ENCODE results near the gene SLC19A1. TPM values are rescaled to one million over a fixed set of nuclear protein-coding genes. Genes with fewer than 3 reads are reported as not detected.

The SLC19A1 gene
- total RNA-seq, 1 experiment from 2014 or later, result 4.3 TPM

DNA sequence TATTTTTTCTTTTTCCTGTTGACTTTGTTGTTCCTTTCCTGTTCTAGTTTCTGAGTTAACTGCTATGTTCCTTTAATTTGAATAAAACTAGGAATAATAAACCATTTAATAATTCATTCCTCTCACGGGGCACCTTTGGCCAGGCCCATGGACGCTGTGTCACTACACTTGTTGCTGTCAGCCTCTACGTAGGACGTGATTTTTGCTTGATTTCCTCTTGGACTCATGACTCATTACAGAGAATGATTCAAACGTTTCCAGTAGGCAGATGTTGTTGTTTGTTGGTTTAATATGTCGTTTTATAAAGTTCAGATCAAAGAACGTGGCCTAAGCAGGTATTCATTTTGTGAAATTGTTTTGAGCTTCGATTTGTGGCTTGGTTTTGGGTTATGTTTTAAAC lies 9.1 kb upstream of the SLC19A1 start:
- no peak for DNase-seq
- H3K9me2 ChIP-seq (replicated peaks; ENCODE audit: insufficient read depth, low read length), result no peaks in the 10 kb centered on the region
- no peak overlapping the region for H2AFZ ChIP-seq (ENCODE audit: low read length)
- H3K9me3 ChIP-seq (ENCODE audit: low read length), result no peaks in the 10 kb centered on the region
- H3K27me3 ChIP-seq (ENCODE audit: low read length), result no peaks in the 10 kb centered on the region
- H3K36me3 ChIP-seq (ENCODE audit: insufficient read depth, low read length), result no peaks in the 10 kb centered on the region
- H3K27ac ChIP-seq (ENCODE audit: low read length), result no peak overlapping the region
- H3K4me1 ChIP-seq (ENCODE audit: low read length), result peaks cover 24% of the 10 kb centered on the region
- H3K79me2 ChIP-seq (ENCODE audit: low read length), result no peaks in the 10 kb centered on the region
- H4K20me1 ChIP-seq (ENCODE audit: insufficient read depth, low read depth, low read length), result no peaks in the 10 kb centered on the region
- H3K9ac ChIP-seq (ENCODE audit: low read length), result no peak overlapping the region
- H3K4me3 ChIP-seq (ENCODE audit: low read length), result no peak overlapping the region
- H3K4me2 ChIP-seq (ENCODE audit: low read depth, low read length, poor library complexity, severe bottlenecking), result no peak overlapping the region

DNA sequence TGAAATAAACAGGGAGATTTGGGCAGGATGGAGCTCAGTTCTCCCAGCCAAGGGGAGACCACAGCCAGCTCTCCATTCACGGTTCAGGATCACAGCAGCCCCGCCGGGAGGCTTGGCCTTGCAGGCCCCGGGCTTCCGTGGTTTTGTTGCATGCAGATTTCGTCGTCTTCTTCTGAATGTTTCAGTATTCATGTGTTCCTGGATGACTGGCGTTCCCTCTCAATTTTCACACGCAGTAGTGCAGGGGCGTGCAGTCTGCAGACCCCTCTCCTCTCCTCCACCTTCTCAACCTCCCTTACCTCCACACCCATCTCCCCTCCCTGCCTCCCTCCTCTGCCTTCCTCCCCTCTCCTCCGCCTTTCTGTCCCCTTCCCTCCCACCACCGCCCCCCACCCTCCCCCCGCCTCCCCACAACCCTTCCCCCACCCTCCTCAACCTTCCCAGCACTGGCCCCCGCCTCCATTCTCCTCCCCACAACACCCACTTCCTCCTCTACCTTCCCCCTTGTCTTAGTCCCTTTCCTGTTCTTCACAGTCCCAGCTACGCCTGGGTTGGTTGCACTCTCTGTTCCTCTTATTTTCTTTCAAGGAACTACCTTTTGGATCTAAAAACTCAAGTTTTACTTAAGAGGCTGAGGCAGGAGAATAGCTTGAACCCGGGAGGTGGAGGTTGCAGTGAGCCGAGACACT lies 8.4 kb upstream of the SLC19A1 start:
- Histone ChIP-seq H4K20me1 (ENCODE audit: insufficient read depth, low read depth, low read length) (no peaks in the 10 kb centered on the region), H3K79me2 (ENCODE audit: low read length) (no peaks in the 10 kb centered on the region), H3K4me2 (ENCODE audit: low read depth, low read length, poor library complexity, severe bottlenecking) (no peak overlapping the region), H3K27ac (ENCODE audit: low read length) (no peak overlapping the region), H3K27me3 (ENCODE audit: low read length) (no peaks in the 10 kb centered on the region), H3K4me3 (ENCODE audit: low read length) (no peak overlapping the region), H3K9me2 (replicated peaks; ENCODE audit: insufficient read depth, low read length) (no peaks in the 10 kb centered on the region), H3K36me3 (ENCODE audit: insufficient read depth, low read length) (no peaks in the 10 kb centered on the region), H3K4me1 (ENCODE audit: low read length) (peaks cover 18% of the 10 kb centered on the region), H3K9me3 (ENCODE audit: low read length) (no peaks in the 10 kb centered on the region), H2AFZ (ENCODE audit: low read length) (no peak overlapping the region), H3K9ac (ENCODE audit: low read length) (no peak overlapping the region)
- peak; percentile 63 for DNase-seq

DNA sequence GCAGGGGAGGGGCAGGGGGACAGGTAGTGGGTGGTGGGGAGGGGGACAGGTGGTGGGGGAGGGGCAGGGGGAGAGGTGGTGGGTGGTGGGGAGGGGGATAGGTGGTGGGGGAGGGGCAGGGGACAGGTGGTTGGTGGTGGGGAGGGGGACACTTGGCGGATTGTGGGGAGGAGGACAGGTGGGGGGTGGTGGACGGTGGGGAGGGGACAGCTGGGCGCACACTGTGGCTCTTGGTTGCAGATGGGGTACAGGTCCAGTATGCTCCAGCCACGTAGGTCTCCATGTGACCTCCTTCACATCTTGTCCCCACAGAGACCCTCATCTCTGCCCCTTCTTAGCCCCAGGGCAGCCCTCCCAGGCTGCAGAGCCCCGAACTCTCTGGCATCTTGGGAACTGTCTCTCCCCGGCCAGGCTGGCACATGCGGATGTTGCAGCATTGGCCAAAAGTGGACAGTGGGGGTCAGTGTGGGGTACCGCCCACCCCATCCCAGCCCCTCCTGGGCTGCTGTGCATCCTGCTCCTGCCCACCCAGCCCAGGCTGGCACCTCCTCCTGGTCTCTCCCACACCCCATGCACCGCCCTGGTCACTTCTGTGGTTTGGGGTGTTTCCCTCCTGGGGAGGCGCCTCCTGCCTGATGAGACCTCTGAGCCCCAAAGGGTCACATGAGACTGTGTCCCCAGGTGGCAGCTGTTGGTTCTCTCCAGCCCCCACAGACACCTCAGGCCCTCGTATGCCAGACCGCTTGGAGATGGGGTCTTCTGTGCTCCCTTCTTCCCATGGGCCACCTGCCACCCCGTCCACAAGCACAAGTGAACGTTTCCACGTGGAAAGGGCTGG lies 7.6 kb upstream of the SLC19A1 start:
- Histone ChIP-seq H3K9me3 (ENCODE audit: low read length) (no peaks in the 10 kb centered on the region), H3K27ac (ENCODE audit: low read length) (no peak overlapping the region), H3K27me3 (ENCODE audit: low read length) (no peaks in the 10 kb centered on the region), H3K9ac (ENCODE audit: low read length) (no peak overlapping the region), H4K20me1 (ENCODE audit: insufficient read depth, low read depth, low read length) (no peaks in the 10 kb centered on the region), H3K79me2 (ENCODE audit: low read length) (no peaks in the 10 kb centered on the region), H3K4me2 (ENCODE audit: low read depth, low read length, poor library complexity, severe bottlenecking) (no peak overlapping the region), H3K36me3 (ENCODE audit: insufficient read depth, low read length) (no peaks in the 10 kb centered on the region), H3K4me3 (ENCODE audit: low read length) (no peak overlapping the region), H3K4me1 (ENCODE audit: low read length) (peaks cover 15% of the 10 kb centered on the region), H3K9me2 (replicated peaks; ENCODE audit: insufficient read depth, low read length) (no peaks in the 10 kb centered on the region), H2AFZ (ENCODE audit: low read length) (no peak overlapping the region)
- DNase-seq, result no peak

DNA sequence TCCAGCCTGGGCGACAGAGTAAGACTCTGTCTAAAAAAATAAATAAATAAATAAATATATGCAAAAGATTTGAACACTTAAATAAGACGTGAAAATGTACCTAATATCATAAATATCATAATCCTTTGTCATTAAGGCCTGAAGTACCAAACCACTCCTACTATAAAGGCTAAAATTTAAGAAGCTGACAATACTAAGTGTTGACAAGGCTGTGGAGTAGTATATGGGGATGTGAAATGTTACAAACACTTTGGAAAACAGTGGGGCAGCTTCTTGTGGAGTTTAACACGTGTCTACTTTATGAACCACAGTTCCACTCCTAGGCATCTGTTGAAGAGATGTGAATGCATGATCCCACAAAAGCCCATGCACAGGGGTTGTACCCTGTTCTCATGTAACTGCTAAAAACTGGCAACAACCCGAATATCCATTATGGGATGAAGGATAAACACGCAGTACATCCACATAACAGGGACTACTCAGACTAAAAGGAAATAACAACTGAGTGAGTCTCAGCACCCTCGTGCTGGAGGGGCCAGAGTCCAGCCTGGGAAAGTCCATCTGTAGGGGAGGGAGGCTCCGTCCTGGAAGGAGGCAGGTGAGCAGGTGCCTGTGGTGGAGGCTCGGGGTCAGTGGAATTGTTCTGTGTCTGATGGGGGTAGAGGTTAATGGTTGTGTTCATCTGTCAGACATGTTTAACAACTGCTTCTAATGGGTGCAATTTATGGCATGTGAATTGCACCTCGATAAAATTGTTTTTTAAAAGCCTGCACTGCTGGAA lies 6.7 kb upstream of the SLC19A1 start:
- H3K9ac ChIP-seq (ENCODE audit: low read length), result no peak overlapping the region
- H3K4me3 ChIP-seq (ENCODE audit: low read length), result no peak overlapping the region
- H3K27me3 ChIP-seq (ENCODE audit: low read length), result no peaks in the 10 kb centered on the region
- H3K9me2 ChIP-seq (replicated peaks; ENCODE audit: insufficient read depth, low read length), result no peaks in the 10 kb centered on the region
- no peak overlapping the region for H3K27ac ChIP-seq (ENCODE audit: low read length)
- no peak overlapping the region for H3K4me2 ChIP-seq (ENCODE audit: low read depth, low read length, poor library complexity, severe bottlenecking)
- H3K4me1 ChIP-seq (ENCODE audit: low read length), result peaks cover 12% of the 10 kb centered on the region
- H3K36me3 ChIP-seq (ENCODE audit: insufficient read depth, low read length), result no peaks in the 10 kb centered on the region
- H4K20me1 ChIP-seq (ENCODE audit: insufficient read depth, low read depth, low read length), result no peaks in the 10 kb centered on the region
- no peaks in the 10 kb centered on the region for H3K79me2 ChIP-seq (ENCODE audit: low read length)
- no peak overlapping the region for H2AFZ ChIP-seq (ENCODE audit: low read length)
- no peak for DNase-seq
- H3K9me3 ChIP-seq (ENCODE audit: low read length), result no peaks in the 10 kb centered on the region

- DNase-seq, result no peak
- no peaks in the 10 kb centered on the region for H4K20me1 ChIP-seq (ENCODE audit: insufficient read depth, low read depth, low read length)
These were observed 5.3 kb upstream of the SLC19A1 start for GRCh38 chr21:45547545-45547900.

GRCh38 chr21:45546636-45547544 lies 4.7 kb upstream of the SLC19A1 start:
- Histone ChIP-seq H3K27me3 (ENCODE audit: low read length) (no peaks in the 10 kb centered on the region), H3K9me2 (replicated peaks; ENCODE audit: insufficient read depth, low read length) (no peaks in the 10 kb centered on the region), H3K27ac (ENCODE audit: low read length) (no peak overlapping the region), H3K36me3 (ENCODE audit: insufficient read depth, low read length) (no peaks in the 10 kb centered on the region), H2AFZ (ENCODE audit: low read length) (no peak overlapping the region), H4K20me1 (ENCODE audit: insufficient read depth, low read depth, low read length) (no peaks in the 10 kb centered on the region), H3K4me2 (ENCODE audit: low read depth, low read length, poor library complexity, severe bottlenecking) (no peak overlapping the region), H3K9ac (ENCODE audit: low read length) (no peak overlapping the region), H3K9me3 (ENCODE audit: low read length) (no peaks in the 10 kb centered on the region), H3K79me2 (ENCODE audit: low read length) (no peaks in the 10 kb centered on the region), H3K4me1 (ENCODE audit: low read length) (peaks cover 12% of the 10 kb centered on the region), H3K4me3 (ENCODE audit: low read length) (no peak overlapping the region)
- no peak for DNase-seq

More at GRCh38 chr21:45547545-45547900, 5.3 kb upstream of the SLC19A1 start:
- Histone ChIP-seq H3K27me3 (ENCODE audit: low read length) (no peaks in the 10 kb centered on the region), H3K9me2 (replicated peaks; ENCODE audit: insufficient read depth, low read length) (no peaks in the 10 kb centered on the region), H3K79me2 (ENCODE audit: low read length) (no peaks in the 10 kb centered on the region), H3K36me3 (ENCODE audit: insufficient read depth, low read length) (no peaks in the 10 kb centered on the region), H3K9me3 (ENCODE audit: low read length) (no peaks in the 10 kb centered on the region), H2AFZ (ENCODE audit: low read length) (no peak overlapping the region), H3K4me3 (ENCODE audit: low read length) (no peak overlapping the region), H3K27ac (ENCODE audit: low read length) (no peak overlapping the region), H3K9ac (ENCODE audit: low read length) (no peak overlapping the region), H3K4me2 (ENCODE audit: low read depth, low read length, poor library complexity, severe bottlenecking) (no peak overlapping the region), H3K4me1 (ENCODE audit: low read length) (peaks cover 12% of the 10 kb centered on the region)

- DNase-seq, result no peak
- Histone ChIP-seq H3K9me2 (replicated peaks; ENCODE audit: insufficient read depth, low read length) (no peaks in the 10 kb centered on the region), H3K36me3 (ENCODE audit: insufficient read depth, low read length) (no peaks in the 10 kb centered on the region), H3K79me2 (ENCODE audit: low read length) (peaks cover 8% of the 10 kb centered on the region), H3K27ac (ENCODE audit: low read length) (no peak overlapping the region), H4K20me1 (ENCODE audit: insufficient read depth, low read depth, low read length) (no peaks in the 10 kb centered on the region), H3K27me3 (ENCODE audit: low read length) (no peaks in the 10 kb centered on the region), H2AFZ (ENCODE audit: low read length) (no peak overlapping the region), H3K4me3 (ENCODE audit: low read length) (no peak overlapping the region), H3K4me2 (ENCODE audit: low read depth, low read length, poor library complexity, severe bottlenecking) (no peak overlapping the region), H3K4me1 (ENCODE audit: low read length) (peaks cover 7% of the 10 kb centered on the region), H3K9me3 (ENCODE audit: low read length) (no peaks in the 10 kb centered on the region), H3K9ac (ENCODE audit: low read length) (no peak overlapping the region)
These were observed 3.7 kb upstream of the SLC19A1 start for GRCh38 chr21:45545691-45546531.

Measured in Karpas-422 (cell line).